Raji (cell line): ENCODE measurements around the gene HMCN1.

Experiments
- POLR2A ChIP-seq: IDR thresholded peaks from 2 replicates; pipeline ENCODE4 v1.6.1; 2011; ENCODE audit warnings: low read depth, low read length, control low read depth; ENCODE audit not compliant: insufficient read depth

The HMCN1 gene

DNA sequence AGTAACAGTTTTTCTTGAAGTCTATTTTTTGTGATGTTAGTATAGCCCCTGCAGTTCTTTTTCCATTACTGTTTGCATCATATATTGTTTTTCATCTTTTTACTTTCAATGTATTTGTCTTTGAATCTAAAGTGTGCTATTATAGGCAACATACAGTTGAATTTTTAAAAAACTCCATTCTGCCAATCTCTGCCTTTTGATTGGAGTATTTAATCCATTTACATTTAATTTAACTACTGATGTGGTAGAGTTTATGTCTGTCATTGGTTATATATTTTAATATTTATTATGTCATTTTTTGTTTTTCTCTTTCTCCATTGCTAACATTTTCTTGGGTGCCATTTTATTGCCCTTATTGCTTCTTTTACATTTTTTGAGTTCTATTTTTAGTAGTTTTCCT lies 296.3 kb downstream of the HMCN1 start:
- TF ChIP-seq POLR2A, result no peak

DNA sequence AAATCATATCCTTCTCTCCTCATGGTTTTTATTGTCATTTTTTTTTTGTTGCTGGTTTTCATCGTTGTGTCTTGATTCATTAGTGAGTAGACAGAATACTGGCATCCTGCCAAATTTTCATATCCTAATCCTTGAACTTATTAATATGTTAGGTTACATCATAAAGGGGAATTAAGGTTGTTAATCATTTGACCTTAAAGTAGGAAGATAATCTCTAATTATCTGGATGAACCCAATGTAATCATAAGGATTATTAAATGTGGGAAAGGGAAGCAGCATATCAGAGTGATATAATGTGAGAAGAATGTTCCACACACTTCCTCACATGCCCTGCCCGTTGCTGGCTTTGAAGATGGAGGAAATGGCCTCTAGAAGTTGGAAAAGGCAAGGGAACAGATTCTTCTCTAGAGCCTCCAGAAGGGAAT lies 299.7 kb downstream of the HMCN1 start:
- no peak for TF ChIP-seq POLR2A

DNA sequence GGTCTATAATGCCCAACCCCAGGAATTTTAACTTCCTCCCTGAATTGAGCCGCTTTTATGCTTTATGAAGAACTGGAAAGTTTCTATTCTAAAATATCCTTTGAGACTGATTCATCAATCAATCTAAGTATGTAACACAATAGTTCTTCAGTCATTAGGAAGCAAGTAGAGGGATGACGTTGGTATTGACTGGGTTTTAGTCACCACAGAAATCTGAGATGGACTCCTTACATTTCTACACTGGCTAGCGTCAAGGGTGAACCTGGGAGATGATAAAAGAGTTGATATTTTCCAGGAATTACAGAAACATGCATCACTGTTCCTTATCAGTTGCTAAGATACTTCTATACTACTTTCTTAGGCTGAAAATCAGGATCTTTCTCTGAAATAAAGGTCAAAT lies 308.0 kb downstream of the HMCN1 start:
- TF ChIP-seq POLR2A, result no peak

GRCh38 chr1:186043296-186043695 lies 309.1 kb downstream of the HMCN1 start:
- no peak for TF ChIP-seq POLR2A

GRCh38 chr1:186044079-186044685 lies 310.0 kb downstream of the HMCN1 start:
- no peak for TF ChIP-seq POLR2A

DNA sequence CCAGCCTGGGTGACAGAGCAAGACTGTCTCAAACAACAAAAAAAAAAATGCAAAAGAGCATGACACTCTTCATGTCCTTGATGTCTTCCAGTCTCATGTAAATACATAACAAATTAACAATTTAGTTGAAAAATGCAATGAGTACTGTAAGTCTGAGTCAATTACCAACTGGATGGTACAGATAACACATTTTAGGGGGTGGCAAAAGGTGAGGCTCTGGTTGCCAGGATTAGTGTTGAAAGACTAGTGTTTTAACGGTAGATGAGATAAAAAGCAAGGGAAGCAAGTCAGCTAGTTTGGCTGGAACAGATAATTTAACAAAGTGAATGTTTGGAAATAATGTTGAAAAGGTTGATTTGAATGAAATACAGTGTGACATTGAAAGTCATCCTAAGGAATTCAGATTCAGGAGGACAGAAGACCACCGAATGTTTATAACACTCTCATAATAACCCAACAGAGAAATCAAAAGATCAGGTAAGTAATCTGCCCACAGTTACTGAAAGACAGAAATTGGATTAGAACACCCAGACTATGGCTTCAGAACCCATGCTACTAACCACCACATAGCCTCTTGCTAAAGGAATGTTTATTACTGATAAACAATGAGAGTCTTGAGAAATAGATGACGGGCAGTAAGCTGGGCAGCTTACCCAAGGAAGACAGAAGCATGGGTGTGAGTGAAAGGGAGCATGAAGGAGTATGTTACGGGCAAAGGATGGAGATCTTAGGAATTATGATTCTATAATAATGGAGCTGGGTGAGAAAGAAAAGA lies 312.4 kb downstream of the HMCN1 start:
- TF ChIP-seq POLR2A, result no peak

DNA sequence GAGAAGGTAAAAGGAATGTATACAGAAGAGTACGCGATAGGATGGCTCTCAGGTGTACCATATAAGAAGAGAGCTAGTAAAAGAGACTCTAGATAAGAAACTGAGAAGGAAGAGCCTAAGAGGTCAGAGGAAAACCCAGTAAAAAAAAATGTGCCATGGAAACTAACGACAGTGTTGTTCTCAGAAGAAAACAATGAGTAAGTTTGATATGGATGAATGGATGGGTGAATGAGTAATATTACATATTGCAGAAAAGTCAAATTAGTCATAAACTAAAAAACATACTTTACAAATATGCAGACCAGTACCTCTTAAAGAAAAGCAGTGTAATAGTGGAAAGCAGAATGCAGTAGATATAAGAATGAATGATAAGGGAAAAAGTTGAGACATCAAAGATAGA lies 316.2 kb downstream of the HMCN1 start:
- no peak for TF ChIP-seq POLR2A

DNA sequence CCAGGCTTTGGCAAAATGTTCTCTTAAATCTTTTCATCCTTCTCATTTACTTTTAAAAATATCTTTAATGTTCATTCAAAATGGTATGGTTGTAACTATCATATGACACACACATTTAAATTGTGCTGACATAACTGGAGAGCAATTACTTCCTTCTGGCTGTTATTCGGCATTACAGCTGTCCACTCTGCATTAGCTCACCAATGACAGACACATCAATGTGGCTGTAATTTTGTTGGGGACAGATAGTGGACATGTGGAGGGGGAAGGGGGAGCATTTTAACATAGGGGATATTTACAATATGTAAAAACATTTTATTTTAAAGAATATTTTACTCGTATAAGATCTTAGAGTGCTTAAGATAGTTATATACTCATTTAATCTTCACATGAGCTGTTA lies 319.8 kb downstream of the HMCN1 start:
- no peak for TF ChIP-seq POLR2A

- TF ChIP-seq POLR2A, result no peak
Measured at GRCh38 chr1:186054932-186055331, 320.7 kb downstream of the HMCN1 start.

- no peak for TF ChIP-seq POLR2A
Measured at GRCh38 chr1:186055846-186056245, 321.7 kb downstream of the HMCN1 start.

DNA sequence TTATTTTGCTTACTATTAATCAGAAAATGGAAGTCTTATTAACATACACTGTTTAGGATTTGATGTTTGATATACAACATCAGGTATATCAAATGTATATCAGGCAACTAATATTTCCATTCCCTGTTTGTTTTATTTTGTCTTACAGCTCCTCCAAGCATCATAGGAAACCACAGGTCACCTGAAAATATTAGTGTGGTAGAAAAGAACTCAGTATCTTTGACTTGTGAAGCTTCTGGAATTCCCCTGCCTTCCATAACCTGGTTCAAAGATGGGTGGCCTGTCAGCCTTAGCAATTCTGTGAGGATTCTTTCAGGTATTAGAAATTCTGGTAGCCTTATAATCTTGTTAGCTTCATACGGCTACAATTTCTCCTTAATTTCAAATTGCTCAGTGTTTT lies 322.9 kb downstream of the HMCN1 start:
- no peak for TF ChIP-seq POLR2A

- no peak for TF ChIP-seq POLR2A
Measured at GRCh38 chr1:186059311-186059710, 325.1 kb downstream of the HMCN1 start.

GRCh38 chr1:186059752-186060151 lies 325.6 kb downstream of the HMCN1 start:
- no peak for TF ChIP-seq POLR2A

GRCh38 chr1:186060226-186060625 lies 326.0 kb downstream of the HMCN1 start:
- no peak for TF ChIP-seq POLR2A

- no peak for TF ChIP-seq POLR2A
Measured at GRCh38 chr1:186063091-186063657, 329.0 kb downstream of the HMCN1 start.

DNA sequence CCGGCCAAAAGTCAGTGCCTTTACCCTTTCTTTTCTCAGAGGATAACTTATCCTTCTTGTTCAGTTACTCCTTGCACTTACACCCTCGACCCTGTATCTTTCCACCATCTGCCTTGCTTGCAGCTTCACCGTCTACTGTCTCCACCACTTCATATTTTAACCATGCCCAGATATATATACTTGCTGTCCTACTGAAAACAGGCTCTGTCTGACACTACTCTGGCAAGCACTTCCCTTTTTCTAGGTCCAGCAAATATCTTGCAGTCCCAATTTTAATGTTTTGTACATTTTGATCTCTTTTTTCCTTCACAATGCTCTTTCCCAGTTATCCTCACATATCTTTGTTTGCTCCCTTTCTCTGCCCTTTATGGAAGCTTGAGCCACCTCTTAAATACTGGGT lies 332.2 kb downstream of the HMCN1 start:
- TF ChIP-seq POLR2A, result no peak
